Measurements from ENCODE around the gene CCT3.

DNA sequence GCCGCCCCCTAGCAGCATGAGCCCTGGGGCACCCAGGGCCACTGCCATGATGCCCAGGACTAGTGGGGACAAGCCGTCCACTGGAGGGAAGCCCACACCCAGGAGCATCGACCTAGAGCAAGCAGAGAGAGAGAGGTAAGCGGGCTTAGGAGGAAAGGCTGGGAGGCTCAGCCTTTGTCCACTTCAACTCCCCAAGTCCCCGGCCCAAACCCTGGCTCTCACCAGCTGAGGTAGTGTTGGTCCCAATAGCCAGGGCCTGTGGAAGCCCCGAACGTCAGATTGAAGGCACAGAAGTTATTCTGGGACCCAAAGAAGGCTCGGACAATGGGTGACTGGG, 45.0 kb downstream of the CCT3 start:
- no peak for TF ChIP-seq EP300 (IDR thresholded peaks at IDR 0.05)
- TF ChIP-seq, protein P1, sequence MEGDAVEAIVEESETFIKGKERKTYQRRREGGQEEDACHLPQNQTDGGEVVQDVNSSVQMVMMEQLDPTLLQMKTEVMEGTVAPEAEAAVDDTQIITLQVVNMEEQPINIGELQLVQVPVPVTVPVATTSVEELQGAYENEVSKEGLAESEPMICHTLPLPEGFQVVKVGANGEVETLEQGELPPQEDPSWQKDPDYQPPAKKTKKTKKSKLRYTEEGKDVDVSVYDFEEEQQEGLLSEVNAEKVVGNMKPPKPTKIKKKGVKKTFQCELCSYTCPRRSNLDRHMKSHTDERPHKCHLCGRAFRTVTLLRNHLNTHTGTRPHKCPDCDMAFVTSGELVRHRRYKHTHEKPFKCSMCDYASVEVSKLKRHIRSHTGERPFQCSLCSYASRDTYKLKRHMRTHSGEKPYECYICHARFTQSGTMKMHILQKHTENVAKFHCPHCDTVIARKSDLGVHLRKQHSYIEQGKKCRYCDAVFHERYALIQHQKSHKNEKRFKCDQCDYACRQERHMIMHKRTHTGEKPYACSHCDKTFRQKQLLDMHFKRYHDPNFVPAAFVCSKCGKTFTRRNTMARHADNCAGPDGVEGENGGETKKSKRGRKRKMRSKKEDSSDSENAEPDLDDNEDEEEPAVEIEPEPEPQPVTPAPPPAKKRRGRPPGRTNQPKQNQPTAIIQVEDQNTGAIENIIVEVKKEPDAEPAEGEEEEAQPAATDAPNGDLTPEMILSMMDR (IDR thresholded peaks at IDR 0.05): no peak
- no peak for TF ChIP-seq POLR2AphosphoS5 (IDR thresholded peaks at IDR 0.05)

Data from upper lobe of left lung (tissue), 4 donors.